GM18507 (cell line): ENCODE data around the gene LSR.

Source experiments
- DNase-seq: peaks from one replicate; pipeline ENCODE4 v3.0.0; 2011; ENCODE audit warnings: low read depth; ENCODE audit not compliant: insufficient read length; ENCODE audit errors: extremely low spot score
- FAIRE-seq: peaks from 2 replicates; lab custom pipeline; 2011; peaks lifted over from hg19 to GRCh38; lab: Jason Lieb, UNC

Gene LSR, protein sequence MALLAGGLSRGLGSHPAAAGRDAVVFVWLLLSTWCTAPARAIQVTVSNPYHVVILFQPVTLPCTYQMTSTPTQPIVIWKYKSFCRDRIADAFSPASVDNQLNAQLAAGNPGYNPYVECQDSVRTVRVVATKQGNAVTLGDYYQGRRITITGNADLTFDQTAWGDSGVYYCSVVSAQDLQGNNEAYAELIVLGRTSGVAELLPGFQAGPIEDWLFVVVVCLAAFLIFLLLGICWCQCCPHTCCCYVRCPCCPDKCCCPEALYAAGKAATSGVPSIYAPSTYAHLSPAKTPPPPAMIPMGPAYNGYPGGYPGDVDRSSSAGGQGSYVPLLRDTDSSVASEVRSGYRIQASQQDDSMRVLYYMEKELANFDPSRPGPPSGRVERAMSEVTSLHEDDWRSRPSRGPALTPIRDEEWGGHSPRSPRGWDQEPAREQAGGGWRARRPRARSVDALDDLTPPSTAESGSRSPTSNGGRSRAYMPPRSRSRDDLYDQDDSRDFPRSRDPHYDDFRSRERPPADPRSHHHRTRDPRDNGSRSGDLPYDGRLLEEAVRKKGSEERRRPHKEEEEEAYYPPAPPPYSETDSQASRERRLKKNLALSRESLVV

DNA sequence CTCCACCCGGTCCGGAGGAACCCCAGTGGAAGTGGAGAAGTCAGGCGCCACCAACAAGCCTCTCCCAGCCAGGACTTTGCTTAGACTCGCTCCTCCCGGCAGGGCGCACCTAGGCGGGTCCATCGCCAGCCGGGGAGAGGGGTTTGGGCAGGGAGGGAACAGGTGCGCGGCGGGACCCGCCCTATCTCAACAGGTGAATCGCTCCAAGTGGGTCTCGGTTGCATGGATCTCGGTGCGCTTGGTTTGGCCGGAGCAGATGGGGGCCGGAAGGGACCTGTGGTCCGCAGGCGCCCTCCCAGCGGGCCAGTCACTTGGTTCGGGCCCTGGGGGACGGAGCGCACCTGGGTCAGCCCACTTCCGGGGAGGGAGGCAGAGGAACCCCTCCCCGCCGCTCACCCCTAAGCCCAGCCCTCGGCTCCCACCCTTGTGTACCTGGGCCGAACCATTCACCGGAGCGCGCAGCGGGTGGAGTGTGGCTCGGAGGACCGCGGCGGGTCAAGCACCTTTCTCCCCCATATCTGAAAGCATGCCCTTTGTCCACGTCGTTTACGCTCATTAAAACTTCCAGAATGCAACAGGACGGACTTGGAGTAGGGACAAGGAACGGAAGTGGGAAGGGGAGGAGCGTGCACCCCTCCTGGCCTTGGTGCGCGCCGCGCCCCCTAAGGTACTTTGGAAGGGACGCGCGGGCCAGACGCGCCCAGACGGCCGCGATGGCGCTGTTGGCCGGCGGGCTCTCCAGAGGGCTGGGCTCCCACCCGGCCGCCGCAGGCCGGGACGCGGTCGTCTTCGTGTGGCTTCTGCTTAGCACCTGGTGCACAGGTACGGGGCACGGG, at the start of gene LSR:
TSS of gene LSR (plus strand) at position 693 of the 836 bp plus-strand sequence. CDS start at position 714, 21 bp downstream.
- FAIRE-seq (peak; percentile 94), DNase-seq (peak; percentile 94)

DNA sequence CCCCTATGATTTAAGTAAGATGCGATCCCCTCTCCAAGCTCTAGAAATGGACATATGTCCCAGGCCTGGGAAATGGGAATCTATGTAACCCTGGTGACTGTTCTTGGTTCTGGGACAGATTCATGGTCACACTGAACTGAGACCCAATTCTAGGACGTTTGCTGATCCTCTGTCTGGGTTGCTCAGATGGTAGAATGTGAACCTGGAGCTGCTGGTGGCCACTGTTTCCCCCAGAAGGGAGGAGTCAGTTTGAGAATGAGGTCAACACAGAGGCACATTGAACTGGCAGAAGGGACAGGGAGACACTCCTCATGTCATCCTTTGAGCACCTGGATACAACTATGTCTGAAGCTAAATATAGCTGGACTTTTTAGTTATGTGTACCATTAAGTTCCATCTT, 49.3 kb upstream of the LSR start:
- FAIRE-seq (no peak), DNase-seq (no peak)

DNA sequence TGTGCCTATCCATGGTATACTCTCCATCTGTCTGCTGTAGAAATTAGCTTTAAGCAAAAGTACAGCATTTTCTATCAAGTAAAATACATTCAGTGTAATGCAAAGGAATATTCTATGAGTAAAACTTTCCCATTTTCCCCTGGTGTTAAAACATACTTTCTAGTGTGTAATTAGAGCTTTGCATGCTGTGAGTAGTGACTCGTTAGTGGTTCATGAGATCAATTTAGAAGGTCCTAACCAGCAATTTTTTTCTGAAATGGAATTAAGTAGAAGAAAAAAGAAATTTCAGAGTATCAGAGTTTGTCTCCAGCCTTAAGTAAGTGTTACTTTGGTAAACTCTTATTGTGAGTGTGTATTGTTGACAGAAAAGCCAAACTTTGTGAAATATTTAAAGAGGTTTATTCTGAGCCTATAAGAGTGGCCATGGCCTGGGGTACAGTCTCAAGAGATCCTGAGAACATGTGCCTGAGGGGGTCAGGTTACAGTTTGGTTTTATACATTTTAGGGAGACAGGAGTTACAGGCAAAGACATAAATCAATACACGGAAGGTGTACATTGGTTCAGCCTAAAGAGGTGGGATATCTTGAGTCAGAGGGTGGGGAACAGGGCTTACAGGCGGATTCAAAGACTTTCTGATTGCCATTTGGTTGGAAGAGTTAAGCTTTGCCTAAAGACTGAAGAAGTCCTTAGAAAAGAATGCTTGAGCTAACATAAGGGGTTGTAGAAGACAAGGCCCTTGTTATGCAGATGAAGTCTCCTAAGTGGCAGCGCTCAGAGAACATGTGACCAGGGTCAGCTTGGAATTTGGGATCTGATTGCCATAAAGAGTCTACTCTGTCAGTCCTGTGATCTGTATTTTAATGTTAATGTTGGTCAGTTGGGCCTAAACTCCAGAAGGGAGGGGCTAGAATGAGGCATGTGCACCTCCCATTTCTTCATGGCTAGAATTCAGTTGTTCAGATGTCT, 45.8 kb upstream of the LSR start:
- DNase-seq (no peak), FAIRE-seq (no peak)

DNA sequence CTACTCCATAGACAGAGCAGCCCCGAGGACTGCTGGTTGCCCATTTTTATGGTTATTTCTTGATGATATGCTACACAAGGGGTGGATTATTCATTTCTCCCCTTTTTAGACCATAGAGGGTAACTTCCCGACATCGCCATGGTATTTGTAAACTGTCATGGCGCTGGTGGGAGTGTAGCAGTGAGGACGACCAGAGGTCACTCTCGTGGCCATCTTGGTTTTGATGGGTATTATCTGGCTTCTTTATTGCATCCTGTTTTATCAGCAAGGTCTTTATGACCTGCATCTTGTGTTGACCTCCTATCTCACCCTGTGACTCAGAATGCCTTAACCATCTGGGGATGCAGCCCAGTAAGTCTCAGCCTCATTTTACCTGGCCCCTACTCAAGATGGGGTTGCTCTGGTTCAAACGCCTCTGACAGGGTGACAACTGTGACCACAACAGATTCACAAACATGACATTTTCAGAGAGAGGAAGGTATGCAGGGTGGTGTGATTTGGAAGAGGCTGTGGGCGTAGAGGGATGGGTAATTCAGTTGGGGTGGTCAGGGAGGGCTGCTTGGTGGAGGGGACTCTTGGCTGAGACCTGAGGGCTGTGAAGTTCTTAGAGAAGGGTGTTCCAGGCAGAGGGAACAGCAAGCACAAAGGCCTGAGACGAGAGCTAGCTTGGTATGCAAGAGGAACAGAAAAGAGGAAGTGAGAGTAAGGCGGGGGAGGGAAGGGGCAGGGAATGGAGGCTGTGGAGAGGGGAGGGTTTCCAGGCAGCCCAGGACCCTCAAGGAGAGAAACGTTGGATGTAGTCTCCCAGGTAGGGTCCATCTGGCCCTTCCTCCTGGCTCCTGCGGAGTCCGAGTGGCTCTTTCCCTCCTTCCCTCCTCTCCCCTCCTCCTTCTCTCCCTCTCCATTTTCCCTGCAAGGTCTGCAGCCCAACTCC, 43.7 kb upstream of the LSR start:
- FAIRE-seq, result peak; percentile 96

DNA sequence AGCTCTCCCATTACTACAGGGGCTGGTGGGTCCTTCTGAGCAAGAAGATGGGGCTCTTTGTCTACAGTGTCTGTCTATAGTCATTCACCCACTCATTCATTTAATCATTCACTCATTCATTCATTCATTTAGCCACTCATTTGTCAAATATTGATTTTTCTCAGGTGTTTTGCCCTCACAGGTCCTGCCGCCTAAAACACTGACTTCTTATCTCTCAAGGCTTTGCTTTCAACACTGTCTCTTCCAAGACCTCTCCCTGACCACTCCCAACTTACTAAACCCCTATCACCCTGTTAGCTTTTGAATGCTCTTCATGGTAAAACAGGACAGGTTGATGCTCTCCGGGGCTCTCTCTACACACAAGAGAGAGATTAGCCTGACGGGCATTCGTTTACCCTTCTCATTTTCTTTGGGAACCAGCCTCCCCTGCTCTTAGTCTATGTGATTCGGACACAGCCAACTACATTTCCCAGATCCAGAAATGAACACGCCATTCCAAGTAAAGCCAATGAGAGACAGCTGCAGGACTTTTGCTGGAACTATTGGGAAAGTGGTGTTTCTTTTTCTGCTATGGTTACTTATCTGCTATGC, 43.0 kb upstream of the LSR start:
- DNase-seq (no peak), FAIRE-seq (peak; percentile 38)

More for the DNA sequence above, 43.7 kb upstream of the LSR start:
- peak; percentile 62 for DNase-seq

DNA sequence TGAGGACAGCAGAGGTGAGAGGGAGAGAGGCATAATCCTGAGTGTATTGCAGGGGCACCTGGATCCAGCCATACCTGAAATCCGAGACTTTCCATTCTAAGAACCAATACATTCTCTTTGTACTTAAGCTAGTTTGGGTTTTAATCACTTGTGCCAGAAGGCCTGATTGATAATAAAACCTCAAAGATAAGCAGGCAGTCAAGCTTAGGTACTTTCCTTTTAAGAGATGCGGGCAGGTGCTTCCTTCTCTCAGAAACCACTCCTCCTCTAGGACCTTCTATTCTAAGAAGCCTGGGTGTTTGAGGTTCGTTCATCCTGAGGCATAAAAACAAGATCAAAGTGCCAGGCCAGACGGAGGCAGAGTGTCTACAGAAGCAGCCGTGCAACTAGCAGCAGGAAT, 42.4 kb upstream of the LSR start:
- FAIRE-seq (peak; percentile 92), DNase-seq (no peak)

DNA sequence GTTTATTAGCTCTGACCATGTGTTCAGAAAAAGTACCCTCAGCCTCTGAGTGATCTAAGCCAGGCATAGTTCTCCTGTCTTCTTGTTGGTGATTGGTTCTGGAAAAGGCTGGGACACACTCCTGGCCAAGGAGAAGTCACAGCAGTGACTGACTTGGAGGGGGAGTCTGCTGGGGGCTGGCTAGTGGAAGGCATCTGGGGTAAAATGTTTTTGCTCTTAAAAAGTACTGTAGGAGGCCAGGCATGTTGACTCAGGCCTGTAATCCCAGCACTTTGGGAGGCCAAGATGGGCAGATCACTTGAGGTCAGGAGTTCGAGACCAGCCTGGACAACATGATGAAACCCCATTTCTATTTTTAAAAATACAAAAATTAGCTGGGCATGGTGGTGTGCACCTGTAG, 41.9 kb upstream of the LSR start:
- FAIRE-seq (no peak), DNase-seq (no peak)

DNA sequence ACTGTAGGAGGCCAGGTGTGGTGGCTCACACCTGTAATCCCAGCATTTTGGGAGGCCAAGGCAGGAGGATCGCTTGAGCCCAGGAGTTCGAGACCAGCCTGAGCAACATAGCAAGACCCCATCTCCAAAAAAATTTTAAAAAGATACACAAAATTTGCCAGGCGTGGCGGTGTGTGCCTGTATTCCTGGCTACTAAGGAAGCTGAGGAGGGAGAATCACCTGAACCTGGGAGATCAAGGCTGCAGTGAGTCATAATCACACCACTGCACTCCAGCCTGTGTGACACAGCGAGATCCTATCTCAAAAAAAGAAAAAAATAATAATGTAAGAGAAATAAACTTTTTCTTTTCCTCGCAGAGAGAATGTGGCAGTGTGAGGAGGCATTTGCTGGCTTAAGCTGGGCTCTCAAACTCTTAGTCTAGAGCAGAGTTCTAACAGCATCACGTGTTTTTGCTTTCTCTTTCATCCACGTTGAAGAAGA, 41.4 kb upstream of the LSR start:
- DNase-seq (no peak), FAIRE-seq (no peak)

DNA sequence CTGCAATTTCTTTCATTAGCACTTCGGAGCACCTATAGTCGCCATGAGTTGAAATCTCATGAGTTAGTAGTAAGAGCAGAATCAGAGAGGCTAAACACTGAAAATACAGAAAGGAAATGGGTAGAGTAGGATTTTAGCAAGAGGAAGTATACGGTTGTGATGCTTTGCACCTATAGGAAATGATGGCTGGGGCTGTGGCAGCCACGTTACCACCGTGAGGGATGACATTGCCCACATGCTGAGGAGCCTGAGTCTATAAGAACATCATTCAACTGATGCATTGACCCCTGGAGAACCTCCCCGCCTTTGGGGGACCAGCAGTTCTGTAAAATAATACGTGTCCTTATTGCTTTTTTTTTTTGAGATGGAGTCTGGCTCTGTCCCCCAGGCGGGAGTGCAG, 40.7 kb upstream of the LSR start:
- FAIRE-seq (no peak), DNase-seq (no peak)

DNA sequence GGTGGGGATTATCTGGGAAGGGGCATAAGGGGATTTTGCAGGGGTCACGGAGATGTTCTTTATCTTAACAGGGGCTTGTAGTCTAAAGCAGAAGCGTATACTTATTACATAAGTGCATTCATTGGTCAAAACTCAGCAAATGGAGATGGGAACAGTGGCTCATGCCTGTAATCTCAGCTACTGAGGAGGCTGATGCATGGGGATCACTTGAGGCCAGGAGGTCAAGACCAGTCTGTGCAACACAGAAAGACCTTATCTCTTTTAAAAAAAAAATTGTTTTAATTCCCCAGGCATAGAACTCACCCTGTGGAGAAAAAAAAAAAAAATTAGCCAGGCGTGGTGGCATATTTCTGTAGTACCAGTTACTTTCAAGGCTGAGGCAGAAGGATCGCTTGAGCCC, 39.2 kb upstream of the LSR start:
- no peak for FAIRE-seq
- DNase-seq, result no peak

DNA sequence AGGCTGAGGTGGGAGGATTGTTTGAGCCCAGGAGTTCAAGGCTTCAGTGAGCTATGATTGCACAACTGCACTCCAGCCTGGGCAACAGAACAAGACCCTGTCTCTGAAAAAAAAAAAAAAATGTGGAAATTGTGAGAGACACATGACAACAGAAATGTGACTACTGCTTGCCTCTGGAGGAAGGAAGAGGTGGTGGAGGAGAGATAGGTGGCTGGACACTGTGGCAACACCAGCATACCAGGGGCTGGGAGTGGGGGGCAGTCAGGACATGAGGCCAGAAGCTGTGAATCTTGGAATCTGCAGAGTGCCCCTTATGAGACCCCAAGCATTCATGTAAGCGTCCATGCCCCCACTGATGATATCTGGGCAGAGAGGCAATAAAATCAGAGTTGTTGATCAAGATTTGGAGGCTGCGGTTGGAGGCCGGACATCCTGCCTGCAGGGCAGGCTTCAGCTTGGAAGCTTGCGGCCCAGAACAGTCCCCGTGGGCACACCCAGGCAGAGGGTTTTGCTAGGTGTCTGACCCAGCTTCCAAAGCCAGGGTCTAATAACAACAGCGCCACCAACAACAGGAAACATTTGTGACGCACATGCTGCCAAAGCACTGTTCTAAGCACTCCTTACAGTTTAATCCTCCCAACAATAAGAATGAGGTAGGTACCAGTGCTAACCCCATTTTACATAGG, 37.1 kb upstream of the LSR start:
- DNase-seq (no peak), FAIRE-seq (no peak)

DNA sequence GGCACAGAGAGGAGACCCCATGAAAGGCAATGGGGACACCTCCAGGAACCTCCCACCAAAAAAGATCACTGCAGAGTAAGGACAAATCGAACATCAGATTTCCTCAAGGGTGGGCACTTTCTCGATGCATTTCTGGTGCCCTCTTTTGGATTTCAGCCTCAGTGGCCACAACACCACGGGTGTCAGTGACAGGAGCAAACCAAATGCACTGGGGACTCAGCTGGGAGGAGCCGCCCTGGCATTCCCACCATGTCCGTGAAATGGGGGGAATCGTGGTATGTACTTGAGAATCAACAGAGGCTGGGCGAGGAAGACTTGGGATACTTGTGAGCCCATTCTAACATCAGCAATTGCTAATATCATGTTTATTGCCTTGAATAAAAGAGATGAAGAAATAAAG, 36.6 kb upstream of the LSR start:
- no peak for FAIRE-seq

DNA sequence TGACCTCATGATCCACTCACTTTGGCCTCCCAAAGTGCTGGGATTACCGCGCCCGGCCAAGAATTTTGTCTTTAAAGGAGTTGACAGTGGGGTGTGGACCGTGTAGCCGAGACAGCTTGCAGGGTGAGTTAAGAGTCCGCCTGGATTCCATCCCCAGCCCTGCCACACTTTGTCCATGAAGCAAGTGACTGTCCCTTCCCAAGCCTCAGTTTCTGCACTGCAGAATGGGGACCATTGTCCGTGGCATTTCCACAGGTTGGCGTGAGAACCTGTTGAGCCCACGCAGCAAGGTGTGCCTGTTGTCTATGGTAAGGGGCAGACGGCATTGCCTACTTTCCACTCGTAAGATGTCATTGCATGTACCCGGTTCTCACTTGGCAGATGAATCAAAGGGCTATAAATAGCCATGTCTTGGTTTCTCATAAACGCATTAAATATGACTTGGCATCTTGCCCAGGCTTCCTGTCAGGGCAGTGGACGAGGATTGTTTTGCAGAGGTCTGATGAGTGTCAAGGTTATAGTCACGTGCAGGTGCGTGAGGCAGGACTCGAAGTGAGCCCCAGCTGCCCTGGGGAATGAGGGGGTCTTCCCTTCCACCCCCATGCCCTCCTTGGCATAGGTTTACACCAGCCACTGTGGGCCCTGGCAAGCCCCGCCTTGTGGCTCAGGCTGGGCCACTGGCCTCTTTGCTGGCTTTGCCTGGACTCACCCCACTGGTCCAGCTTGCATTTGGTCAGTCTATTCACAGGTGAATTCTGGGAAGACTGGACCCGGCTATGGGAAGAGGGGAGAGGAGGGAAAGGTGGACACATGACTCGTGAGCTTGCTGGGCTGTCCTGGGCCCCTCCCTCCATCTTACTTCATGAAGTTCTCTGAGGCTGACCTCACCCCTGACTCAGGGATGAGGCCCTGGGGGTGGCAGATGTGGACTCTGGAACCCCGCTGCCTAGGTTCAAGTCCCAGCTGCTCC, 34.9 kb upstream of the LSR start:
- FAIRE-seq (peak; percentile 94), DNase-seq (peak; percentile 15)

More for the DNA sequence above, 36.6 kb upstream of the LSR start:
- no peak for DNase-seq

DNA sequence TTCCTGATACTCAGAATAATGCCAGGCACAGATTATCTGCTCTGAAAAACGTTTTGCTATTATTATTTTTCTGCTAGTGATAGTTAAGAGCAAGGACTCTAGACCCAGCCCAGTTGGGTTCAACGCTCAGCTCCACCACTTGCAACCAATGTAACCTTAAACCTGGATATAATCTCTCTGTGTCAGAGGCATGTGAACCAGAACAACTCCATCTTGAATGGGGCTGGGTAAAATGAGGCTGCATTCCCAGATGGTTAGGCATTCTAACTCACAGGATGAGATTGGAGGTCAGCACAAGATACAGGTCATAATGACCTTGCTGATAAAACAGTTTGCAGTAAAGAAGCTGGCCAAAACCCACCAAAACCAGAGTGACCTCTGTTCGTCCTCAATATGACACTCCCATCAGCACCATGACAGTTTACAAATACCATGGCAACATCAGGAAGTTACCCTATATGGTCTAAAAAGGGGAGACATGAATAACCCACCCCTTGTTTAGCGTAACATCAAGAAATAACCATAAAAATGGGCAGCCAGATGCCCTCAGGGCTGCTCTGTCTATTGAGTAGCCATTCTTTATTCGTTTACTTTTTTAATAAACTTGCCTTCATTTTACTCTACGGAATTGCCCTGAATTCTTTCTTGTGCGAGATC, 33.9 kb upstream of the LSR start:
- FAIRE-seq (no peak), DNase-seq (no peak)

DNA sequence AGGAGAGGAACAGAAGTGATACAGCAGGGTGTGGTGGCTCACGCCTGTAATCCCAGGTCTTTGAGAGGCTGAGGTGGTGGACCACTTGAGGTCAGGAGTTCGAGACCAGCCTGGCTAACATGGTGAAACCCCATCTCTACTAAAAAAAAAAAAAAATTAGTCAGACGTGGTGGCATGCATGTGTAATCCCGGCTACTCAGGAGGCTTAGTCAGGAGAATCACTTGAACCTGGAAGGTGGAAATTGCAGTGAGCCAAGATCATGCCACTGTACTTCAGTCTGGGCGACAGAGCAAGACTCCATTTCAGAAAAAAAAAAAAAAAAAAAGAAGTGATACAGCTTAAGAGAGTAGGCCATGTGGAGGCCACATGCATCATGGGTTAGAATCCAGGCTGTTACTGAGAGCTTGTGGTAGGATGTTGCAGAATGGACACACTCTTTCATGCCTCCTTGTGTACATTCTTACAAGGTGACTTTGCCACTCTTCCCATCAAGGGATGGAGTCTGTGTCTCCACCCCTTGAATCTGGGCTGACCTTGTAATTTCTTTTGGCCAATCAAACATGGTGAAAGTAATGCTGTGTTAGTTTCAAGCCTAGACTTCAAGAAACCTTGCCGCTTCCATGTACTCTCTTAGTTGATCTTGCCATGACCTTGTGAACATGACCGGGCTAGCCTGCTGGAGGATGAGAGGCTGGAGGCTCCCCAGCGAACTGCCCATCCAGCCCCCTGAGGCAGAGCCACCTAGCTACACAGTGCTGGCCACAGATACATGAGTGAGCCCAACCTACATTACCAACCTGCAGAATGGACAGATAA, 32.6 kb upstream of the LSR start:
- no peak for FAIRE-seq
- DNase-seq, result no peak
